GM20000 (cell line): ENCODE results near the gene RIPK4.

Source experiments
- DNase-seq: peaks from one replicate; pipeline ENCODE4 v3.0.0; 2012; ENCODE audit warnings: low spot score
- TF ChIP-seq, protein P1 (sequence below): IDR thresholded peaks from 2 replicates; pipeline ENCODE4 v1.5.1; 2012; ENCODE audit warnings: mild to moderate bottlenecking, control low read depth; ENCODE audit errors: extremely low read depth, missing control alignments

RIPK4 gene

DNA sequence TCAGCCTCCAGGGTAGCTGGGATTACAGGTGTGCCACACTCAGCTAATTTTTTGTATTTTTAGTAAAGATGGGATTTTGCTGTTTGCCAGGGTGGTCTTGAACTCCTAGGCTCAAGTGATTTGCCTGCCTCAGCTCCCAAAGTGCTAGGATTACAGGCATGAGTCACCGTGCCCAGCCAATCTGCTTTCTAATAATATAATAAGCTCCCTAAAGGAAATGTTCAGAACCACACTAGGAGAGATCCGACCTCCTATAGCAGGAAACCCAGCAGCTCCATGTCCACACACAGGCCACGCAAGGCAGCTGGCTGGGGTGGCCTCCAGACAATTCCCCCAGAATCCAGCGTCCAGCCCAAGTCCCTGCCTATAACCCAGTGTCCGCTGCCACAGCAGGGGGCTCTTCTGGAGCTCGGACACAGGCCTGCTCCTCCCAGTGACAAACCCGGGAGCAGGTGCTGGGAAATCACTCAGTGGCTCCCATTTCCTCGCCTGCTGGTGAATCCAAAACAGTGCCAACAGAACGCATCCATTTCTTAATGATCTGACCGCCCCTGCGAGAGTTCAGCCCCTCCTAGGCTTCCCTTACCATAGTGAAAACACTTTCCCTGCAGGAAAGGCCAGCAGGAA lies 7.5 kb downstream of the RIPK4 start:
- TF ChIP-seq, protein P1, sequence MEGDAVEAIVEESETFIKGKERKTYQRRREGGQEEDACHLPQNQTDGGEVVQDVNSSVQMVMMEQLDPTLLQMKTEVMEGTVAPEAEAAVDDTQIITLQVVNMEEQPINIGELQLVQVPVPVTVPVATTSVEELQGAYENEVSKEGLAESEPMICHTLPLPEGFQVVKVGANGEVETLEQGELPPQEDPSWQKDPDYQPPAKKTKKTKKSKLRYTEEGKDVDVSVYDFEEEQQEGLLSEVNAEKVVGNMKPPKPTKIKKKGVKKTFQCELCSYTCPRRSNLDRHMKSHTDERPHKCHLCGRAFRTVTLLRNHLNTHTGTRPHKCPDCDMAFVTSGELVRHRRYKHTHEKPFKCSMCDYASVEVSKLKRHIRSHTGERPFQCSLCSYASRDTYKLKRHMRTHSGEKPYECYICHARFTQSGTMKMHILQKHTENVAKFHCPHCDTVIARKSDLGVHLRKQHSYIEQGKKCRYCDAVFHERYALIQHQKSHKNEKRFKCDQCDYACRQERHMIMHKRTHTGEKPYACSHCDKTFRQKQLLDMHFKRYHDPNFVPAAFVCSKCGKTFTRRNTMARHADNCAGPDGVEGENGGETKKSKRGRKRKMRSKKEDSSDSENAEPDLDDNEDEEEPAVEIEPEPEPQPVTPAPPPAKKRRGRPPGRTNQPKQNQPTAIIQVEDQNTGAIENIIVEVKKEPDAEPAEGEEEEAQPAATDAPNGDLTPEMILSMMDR: no peak
- no peak for DNase-seq

- no peak for DNase-seq
- TF ChIP-seq, protein P1: no peak
Measured at GRCh38 chr21:41758550-41758949, 8.3 kb downstream of the RIPK4 start.

DNA sequence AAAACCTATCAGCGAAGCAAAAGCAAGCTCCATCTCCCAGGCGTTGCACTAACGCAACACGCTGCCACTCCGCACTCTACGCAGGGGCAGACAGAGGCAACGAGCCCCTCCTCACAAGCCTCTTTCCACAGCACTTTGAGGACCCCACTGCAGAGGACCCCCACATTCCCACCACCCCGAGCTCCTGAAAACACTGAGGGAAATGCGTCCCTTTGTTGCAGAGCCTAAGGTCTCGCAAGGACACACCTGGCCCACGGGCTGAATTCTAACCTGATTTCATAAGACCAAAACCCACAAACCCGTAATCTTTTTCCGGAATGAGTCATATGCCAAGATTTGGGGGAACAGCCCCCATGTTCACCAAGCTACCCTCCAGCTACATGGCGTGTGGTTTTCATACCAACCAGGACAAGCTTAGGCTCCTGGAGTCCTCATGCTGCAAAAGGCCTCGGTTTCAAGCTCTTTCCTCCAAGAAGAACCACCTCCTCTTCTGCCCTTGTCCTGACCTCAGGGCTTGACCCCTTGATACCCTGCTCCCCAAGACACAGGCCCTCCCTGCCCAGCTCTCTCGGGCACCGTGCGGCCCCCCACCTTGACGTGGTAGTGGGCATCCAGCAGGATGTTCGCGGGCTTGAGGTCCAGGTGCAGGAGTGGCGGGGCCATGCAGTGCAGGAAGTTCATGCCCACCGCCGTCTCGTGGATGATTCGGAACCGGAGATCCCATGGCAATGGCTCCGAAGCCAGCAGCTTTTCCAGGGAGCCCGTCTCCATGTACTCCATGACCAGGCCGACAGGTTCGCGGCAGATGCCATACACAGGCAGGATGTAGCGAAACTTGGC lies 10.7 kb downstream of the RIPK4 start:
- TF ChIP-seq, protein P1: no peak
- DNase-seq: no peak

DNA sequence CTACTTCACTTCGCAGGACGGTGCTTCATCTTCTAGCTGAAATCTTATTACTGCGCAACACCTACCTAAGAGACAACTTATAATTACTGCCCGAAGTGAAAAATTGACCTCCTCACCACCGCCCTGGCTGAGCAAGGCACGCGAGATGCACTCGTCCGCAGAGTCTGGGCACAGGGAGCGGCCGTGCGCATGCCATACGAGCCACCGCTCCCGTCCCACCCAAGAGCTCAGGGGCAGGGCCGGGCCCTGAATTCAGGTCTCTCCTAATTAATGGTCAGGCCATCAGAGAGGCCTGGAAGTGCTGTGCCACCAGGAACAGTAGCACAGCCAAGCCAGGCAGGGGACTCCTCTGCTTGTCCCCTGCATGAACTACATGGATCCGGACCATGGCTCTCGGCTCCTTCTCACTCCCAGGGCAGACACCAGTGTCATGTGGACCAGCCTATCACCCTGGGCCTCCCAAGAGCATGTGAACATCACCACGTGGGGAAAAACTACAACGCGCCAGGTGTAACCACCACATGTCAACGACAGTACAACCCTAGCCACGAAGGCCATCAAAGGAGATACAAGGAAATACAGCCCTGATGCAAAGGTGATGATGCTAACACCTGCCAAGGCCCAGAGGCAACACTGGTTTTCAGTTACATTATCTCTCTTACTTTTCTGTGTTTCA lies 11.5 kb downstream of the RIPK4 start:
- TF ChIP-seq, protein P1: no peak
- DNase-seq: no peak

DNA sequence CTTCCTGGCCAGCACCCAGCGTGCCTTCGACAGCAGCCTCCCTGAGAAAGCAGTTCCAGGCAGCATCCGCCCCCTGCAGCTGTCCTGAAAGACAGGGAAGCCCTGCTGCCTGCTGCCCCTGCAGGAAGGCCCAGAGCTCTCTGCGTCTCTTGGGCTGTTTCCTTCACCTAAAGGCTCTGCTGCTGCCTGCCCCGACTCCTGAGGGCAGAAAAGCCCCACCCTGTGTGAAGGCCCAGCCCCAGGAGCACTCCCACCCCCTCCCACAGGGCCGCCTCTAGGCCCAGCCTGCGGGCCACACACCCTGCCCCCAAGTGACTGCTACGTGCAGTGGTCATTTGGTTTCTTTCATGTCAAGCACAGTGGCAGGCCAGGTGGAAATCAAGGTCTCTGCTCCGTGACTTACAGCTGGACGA lies 12.4 kb downstream of the RIPK4 start:
- TF ChIP-seq, protein P1: no peak
- DNase-seq: no peak

GRCh38 chr21:41753006-41753898 lies 13.6 kb downstream of the RIPK4 start:
- DNase-seq: no peak
- TF ChIP-seq, protein P1: no peak
